H9 (cell line): ENCODE data around the gene GRIN3B. TPM values are rescaled to one million over a fixed set of nuclear protein-coding genes. Genes with fewer than 3 reads are reported as not detected.

Experiments used
- DNase-seq: peaks from one replicate; pipeline ENCODE4 v3.0.0-alpha.2; 2017
- H2AFZ ChIP-seq: one replicate; pipeline ENCODE4 v1.6.1; 2013; ENCODE audit warnings: mild to moderate bottlenecking, low read length, control low read depth, moderate library complexity
- H2AK5ac ChIP-seq: 2 replicates; pipeline ENCODE4 v1.6.1; 2013; ENCODE audit warnings: low read length, control low read depth, mixed read lengths; ENCODE audit not compliant: insufficient read length
- H2BK120ac ChIP-seq: one replicate; pipeline ENCODE4 v1.6.1; 2013; ENCODE audit warnings: low read depth, mild to moderate bottlenecking, low read length, control low read depth, inconsistent platforms; ENCODE audit not compliant: poor library complexity, severe bottlenecking
- H2BK12ac ChIP-seq: 2 replicates; pipeline ENCODE4 v1.6.1; 2013; ENCODE audit warnings: low read length, control low read depth, mixed read lengths, low read depth; ENCODE audit not compliant: insufficient read length
- H2BK15ac ChIP-seq: 2 replicates; pipeline ENCODE4 v1.6.1; 2013; ENCODE audit warnings: low read depth, low read length, control low read depth
- H2BK20ac ChIP-seq: one replicate; pipeline ENCODE4 v1.6.1; 2013; ENCODE audit warnings: low read depth, mild to moderate bottlenecking, low read length, control low read depth, inconsistent platforms; ENCODE audit not compliant: poor library complexity, severe bottlenecking
- H2BK5ac ChIP-seq: 2 replicates; pipeline ENCODE4 v1.6.1; 2013; ENCODE audit warnings: low read length, control low read depth, mixed read lengths; ENCODE audit not compliant: insufficient read length
- H3K14ac ChIP-seq: 2 replicates; pipeline ENCODE4 v1.6.1; 2013; ENCODE audit warnings: low read length, control low read depth; ENCODE audit not compliant: insufficient read depth
- H3K18ac ChIP-seq: 2 replicates; pipeline ENCODE4 v1.6.1; 2013; ENCODE audit warnings: low read depth, mild to moderate bottlenecking, mixed read lengths, low read length, control low read depth; ENCODE audit not compliant: insufficient read length
- H3K23ac ChIP-seq: 2 replicates; pipeline ENCODE4 v1.6.1; 2013; ENCODE audit warnings: low read length, control low read depth, mixed read lengths, low read depth; ENCODE audit not compliant: insufficient read length
- H3K23me2 ChIP-seq: 2 replicates; pipeline ENCODE4 v1.6.1; 2013; ENCODE audit warnings: low read depth, mild to moderate bottlenecking, mixed read lengths, low read length, control low read depth; ENCODE audit not compliant: insufficient read length, poor library complexity, severe bottlenecking
- H3K27ac ChIP-seq: 2 replicates; pipeline ENCODE4 v1.5.1; 2013; ENCODE audit warnings: low read length, control low read depth, mixed read lengths, low read depth; ENCODE audit not compliant: insufficient read length
- H3K27me3 ChIP-seq: 2 replicates; pipeline ENCODE4 v1.6.1; 2013; ENCODE audit warnings: low read length, control low read depth, inconsistent platforms; ENCODE audit not compliant: insufficient read depth
- H3K4ac ChIP-seq: 2 replicates; pipeline ENCODE4 v1.6.1; 2013; ENCODE audit warnings: low read depth, mild to moderate bottlenecking, control low read depth, inconsistent platforms, low read length, moderate library complexity
- H3K4me1 ChIP-seq: 2 replicates; pipeline ENCODE4 v1.6.1; 2013; ENCODE audit warnings: low read length, control low read depth, inconsistent platforms; ENCODE audit not compliant: insufficient read depth
- H3K4me2 ChIP-seq: 2 replicates; pipeline ENCODE4 v1.6.1; 2013; ENCODE audit warnings: low read length, control low read depth, mixed read lengths; ENCODE audit not compliant: insufficient read length, insufficient read depth
- H3K56ac ChIP-seq: 2 replicates; pipeline ENCODE4 v1.6.1; 2013; ENCODE audit warnings: low read depth, mild to moderate bottlenecking, mixed read lengths, low read length, control low read depth; ENCODE audit not compliant: insufficient read length
- H3K79me1 ChIP-seq: 2 replicates; pipeline ENCODE4 v1.6.1; 2013; ENCODE audit warnings: low read depth, mild to moderate bottlenecking, moderate library complexity, low read length, control low read depth, inconsistent platforms; ENCODE audit not compliant: insufficient read depth, poor library complexity, severe bottlenecking
- H3K79me2 ChIP-seq: 2 replicates; pipeline ENCODE4 v1.6.1; 2013; ENCODE audit warnings: low read length, control low read depth, inconsistent platforms; ENCODE audit not compliant: insufficient read depth
- H3K9ac ChIP-seq: 2 replicates; pipeline ENCODE4 v1.6.1; 2013; ENCODE audit warnings: low read length, control low read depth, mixed read lengths; ENCODE audit not compliant: insufficient read length; ENCODE audit errors: extremely low read depth
- H3K9me3 ChIP-seq: one replicate; pipeline ENCODE4 v1.6.1; 2013; ENCODE audit warnings: low read depth, low read length, inconsistent platforms; ENCODE audit not compliant: control insufficient read depth
- H3T11ph ChIP-seq: one replicate; pipeline ENCODE4 v1.6.1; 2013; ENCODE audit warnings: mild to moderate bottlenecking, low read length, control low read depth, inconsistent platforms
- H4K20me1 ChIP-seq: one replicate; pipeline ENCODE4 v1.6.1; 2013; ENCODE audit not compliant: control insufficient read depth, insufficient read length, insufficient read depth
- H4K5ac ChIP-seq: 2 replicates; pipeline ENCODE4 v1.6.1; 2013; ENCODE audit warnings: low read depth, mild to moderate bottlenecking, mixed read lengths, low read length, control low read depth; ENCODE audit not compliant: insufficient read length
- H4K8ac ChIP-seq: replicated peaks from 2 replicates; pipeline ENCODE4 v1.6.1; 2013; ENCODE audit warnings: low read length, control low read depth, mixed read lengths, low read depth; ENCODE audit not compliant: insufficient read length
- H4K91ac ChIP-seq: 2 replicates; pipeline ENCODE4 v1.6.1; 2013; ENCODE audit warnings: low read depth, mild to moderate bottlenecking, moderate library complexity, mixed read lengths, low read length, control low read depth; ENCODE audit not compliant: insufficient read length
- H3K27ac Mint-ChIP-seq, 3 experiments: 2 replicates in 2 of 3; 3 replicates in 1 of 3; pipeline ENCODE4 v1.8.0; 2020 to 2021; ENCODE audit warnings: mixed read lengths in 3 of 3, mild to moderate bottlenecking in 1 of 3, moderate library complexity in 1 of 3
- H3K27me3 Mint-ChIP-seq: 2 replicates; pipeline ENCODE4 v1.8.0; 2021; ENCODE audit warnings: low read depth, mild to moderate bottlenecking, moderate library complexity, mixed read lengths
- H3K36me3 Mint-ChIP-seq, 3 experiments: 2 replicates in 2 of 3; 3 replicates in 1 of 3; pipeline ENCODE4 v1.8.0; 2020 to 2021; ENCODE audit warnings: low read depth in 3 of 3, mixed read lengths in 3 of 3; ENCODE audit not compliant: insufficient read depth in 1 of 3
- H3K4me1 Mint-ChIP-seq, 2 experiments: 2 replicates each; pipeline ENCODE4 v1.8.0; 2020; ENCODE audit warnings: mixed read lengths in 2 of 2
- H3K4me3 Mint-ChIP-seq, 2 experiments: 2 replicates in 1 of 2; 3 replicates in 1 of 2; pipeline ENCODE4 v1.8.0; 2020 to 2021; ENCODE audit warnings: mild to moderate bottlenecking in 2 of 2, mixed read lengths in 2 of 2, moderate library complexity in 1 of 2
- H3K9me3 Mint-ChIP-seq, 2 experiments: 2 replicates in 1 of 2; 3 replicates in 1 of 2; pipeline ENCODE4 v1.8.0; 2020; ENCODE audit warnings: mild to moderate bottlenecking in 2 of 2, mixed read lengths in 2 of 2, moderate library complexity in 1 of 2
- WGBS: extraction: QIAGEN DNeasy Blood & Tissue Kit; methylation state at CpG from one replicate; pipeline ENCODE4 v1.1.7; 2013; ENCODE audit warnings: missing lambda C conversion rate, low lambda C conversion rate, mixed read lengths; ENCODE audit not compliant: insufficient read length; ENCODE audit errors: extremely low coverage; 5-methylcytosine and 5-hydroxymethylcytosine counted together
- total RNA-seq: library from RNA; stranded (reverse); gene quantifications from 2 replicates; pipeline ENCODE4 v1.2.1, GENCODE V29; 2021
- TF ChIP-seq, protein P1 (sequence below): fragments of 200-600 bp; sonication (generic); conservative IDR thresholded peaks from 3 replicates; pipeline ENCODE4 v1.8.0; 2021; ENCODE audit warnings: antibody characterized with exemption, mild to moderate bottlenecking

GRIN3B gene
- total RNA-seq, 1 experiment from 2014 or later: 1.0 TPM

DNA sequence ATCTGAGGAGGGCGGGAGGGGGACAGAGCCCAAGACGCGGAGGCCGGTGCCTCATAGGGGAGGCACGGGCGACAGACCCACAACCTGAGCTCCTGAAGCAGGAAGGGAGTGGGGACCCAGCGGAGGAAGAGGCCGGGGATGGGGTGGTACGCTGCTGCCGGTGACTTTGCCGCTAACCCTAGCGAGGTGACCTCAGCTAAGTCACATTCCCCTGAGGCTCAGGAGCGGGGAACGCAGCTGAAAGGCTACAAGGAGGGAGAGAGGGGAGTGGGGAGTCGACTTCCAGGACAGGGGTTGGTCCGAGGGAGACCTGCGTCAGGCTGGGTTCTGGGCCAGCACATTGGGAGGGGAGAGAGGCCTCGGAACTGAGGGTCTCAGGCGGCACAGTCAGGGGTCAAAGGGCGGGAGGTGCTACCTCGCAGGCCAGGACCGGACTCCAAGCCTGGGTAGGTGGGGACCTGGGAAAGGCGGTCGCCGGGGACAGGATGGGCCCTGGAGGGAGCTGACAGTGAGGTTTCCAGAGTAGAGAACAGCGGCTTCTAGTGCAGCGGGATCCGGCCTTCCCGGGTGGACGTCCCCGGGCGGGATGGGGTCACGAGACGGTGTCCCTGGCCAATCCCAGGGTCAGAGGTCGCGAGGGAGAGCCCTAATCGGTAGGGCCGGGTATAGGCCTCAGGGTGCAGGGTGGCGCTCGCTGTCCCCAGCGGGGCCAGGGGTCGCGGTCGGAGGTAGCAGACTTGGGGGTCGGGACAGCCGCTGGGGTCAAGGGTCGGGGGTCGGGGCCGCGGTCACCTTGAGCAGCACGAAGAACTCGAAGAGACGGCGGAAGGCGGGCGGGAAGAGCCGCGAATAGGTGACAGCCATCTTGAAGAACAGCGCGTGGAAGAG is 20.0 kb downstream of the GRIN3B start:
- H3K56ac ChIP-seq: no peak overlapping the region
- peak overlapping the region; percentile 64 for H3K4me2 ChIP-seq
- Mint-ChIP-seq H3K27me3 (no peaks in the 10 kb centered on the region; the same call in 1 of the 2 replicates), H3K4me3 (peak overlapping the region; percentile 89 to 91), H3K9me3 (no peaks in the 10 kb centered on the region; a peak in 1 of 5 replicates), H3K27ac (peak overlapping the region; percentile 55 to 94 (median 72); a peak in 4 of 7 replicates), H3K36me3 (peaks cover 0 to 7% (median 0%) of the 10 kb centered on the region in 3 experiments; a peak in 3 of 7 replicates), H3K4me1 (peaks cover 19 to 37% of the 10 kb centered on the region in 2 experiments)
- peak overlapping the region; percentile 88 for H3K14ac ChIP-seq
- no peak overlapping the region for H4K5ac ChIP-seq
- H3K27ac ChIP-seq: no peak overlapping the region
- no peaks in the 10 kb centered on the region for H3K9me3 ChIP-seq
- peaks cover 6% of the 10 kb centered on the region for H3K79me1 ChIP-seq
- no peaks in the 10 kb centered on the region for H4K20me1 ChIP-seq
- no peak overlapping the region for H3T11ph ChIP-seq
- no peak overlapping the region for H2BK20ac ChIP-seq
- no peak for DNase-seq
- H3K79me2 ChIP-seq: peaks cover 43% of the 10 kb centered on the region; the same call in 1 of the 2 replicates
- no peak overlapping the region for H4K91ac ChIP-seq
- no CpG with 5 or more reads among the region's 60 CpGs for whole genome bisulfite sequencing
- H2AFZ ChIP-seq: no peak overlapping the region
- no peak overlapping the region for H3K23ac ChIP-seq
- H3K23me2 ChIP-seq: peaks cover 10% of the 10 kb centered on the region
- no peaks in the 10 kb centered on the region; the same call in 1 of the 2 replicates for H3K4me1 ChIP-seq
- H3K4ac ChIP-seq: no peak overlapping the region
- H2BK12ac ChIP-seq: no peak overlapping the region
- H2BK5ac ChIP-seq: no peak overlapping the region
- H2BK15ac ChIP-seq: no peak overlapping the region
- TF ChIP-seq, protein P1, sequence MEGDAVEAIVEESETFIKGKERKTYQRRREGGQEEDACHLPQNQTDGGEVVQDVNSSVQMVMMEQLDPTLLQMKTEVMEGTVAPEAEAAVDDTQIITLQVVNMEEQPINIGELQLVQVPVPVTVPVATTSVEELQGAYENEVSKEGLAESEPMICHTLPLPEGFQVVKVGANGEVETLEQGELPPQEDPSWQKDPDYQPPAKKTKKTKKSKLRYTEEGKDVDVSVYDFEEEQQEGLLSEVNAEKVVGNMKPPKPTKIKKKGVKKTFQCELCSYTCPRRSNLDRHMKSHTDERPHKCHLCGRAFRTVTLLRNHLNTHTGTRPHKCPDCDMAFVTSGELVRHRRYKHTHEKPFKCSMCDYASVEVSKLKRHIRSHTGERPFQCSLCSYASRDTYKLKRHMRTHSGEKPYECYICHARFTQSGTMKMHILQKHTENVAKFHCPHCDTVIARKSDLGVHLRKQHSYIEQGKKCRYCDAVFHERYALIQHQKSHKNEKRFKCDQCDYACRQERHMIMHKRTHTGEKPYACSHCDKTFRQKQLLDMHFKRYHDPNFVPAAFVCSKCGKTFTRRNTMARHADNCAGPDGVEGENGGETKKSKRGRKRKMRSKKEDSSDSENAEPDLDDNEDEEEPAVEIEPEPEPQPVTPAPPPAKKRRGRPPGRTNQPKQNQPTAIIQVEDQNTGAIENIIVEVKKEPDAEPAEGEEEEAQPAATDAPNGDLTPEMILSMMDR: no peak
- H2AK5ac ChIP-seq: no peak overlapping the region
- H4K8ac ChIP-seq: no peak overlapping the region
- peak overlapping the region; percentile 67 for H3K9ac ChIP-seq
- no peaks in the 10 kb centered on the region for H3K27me3 ChIP-seq
- H2BK120ac ChIP-seq: no peak overlapping the region
- H3K18ac ChIP-seq: peak overlapping the region; percentile 80
